ENCODE results near the gene GUCY2D.
"Not testable (repeated sequence)": the region's sequence is repeated elsewhere in the genome, so short reads cannot be mapped to it uniquely, and the experiment has no call there.

GUCY2D gene

GRCh38 chr17:8001976-8002720, at the start of gene GUCY2D:
GUCY2D (plus strand) TSS chr17:8002615; CDS start chr17:8003048, 433 bp downstream.
- DNase-seq: no peak

- DNase-seq: not testable (repeated sequence)
These were observed 49.1 kb upstream of the GUCY2D start for GRCh38 chr17:7953266-7953665.

- DNase-seq: no peak
These were observed 46.8 kb upstream of the GUCY2D start for GRCh38 chr17:7955414-7956227.

- DNase-seq: no peak
These were observed 46.0 kb upstream of the GUCY2D start for GRCh38 chr17:7956228-7956965.

GRCh38 chr17:7959503-7960253, 42.7 kb upstream of the GUCY2D start:
- no peak for DNase-seq

- DNase-seq: no peak
These were observed 41.0 kb upstream of the GUCY2D start for GRCh38 chr17:7961421-7961820.

- DNase-seq: no peak
These were observed 34.7 kb upstream of the GUCY2D start for GRCh38 chr17:7967751-7968150.

GRCh38 chr17:7969433-7969832, 33.0 kb upstream of the GUCY2D start:
- no peak for DNase-seq

- no peak for DNase-seq
These were observed 30.8 kb upstream of the GUCY2D start for GRCh38 chr17:7971651-7972050.

GRCh38 chr17:7972131-7972785, 30.2 kb upstream of the GUCY2D start:
- DNase-seq: no peak

GRCh38 chr17:7974638-7975131, 27.7 kb upstream of the GUCY2D start:
- DNase-seq: no peak

- DNase-seq: no peak
These were observed 25.4 kb upstream of the GUCY2D start for GRCh38 chr17:7977039-7977438.

GRCh38 chr17:7977805-7978204, 24.6 kb upstream of the GUCY2D start:
- DNase-seq: no peak

- no peak for DNase-seq
These were observed 20.2 kb upstream of the GUCY2D start for GRCh38 chr17:7982173-7982572.

- no peak for DNase-seq
These were observed 19.7 kb upstream of the GUCY2D start for GRCh38 chr17:7982666-7983065.

- DNase-seq: no peak
These were observed 17.5 kb upstream of the GUCY2D start for GRCh38 chr17:7984904-7985303.

- DNase-seq: no peak
These were observed 15.1 kb upstream of the GUCY2D start for GRCh38 chr17:7987112-7987893.

- DNase-seq: no peak
These were observed 13.7 kb upstream of the GUCY2D start for GRCh38 chr17:7988750-7989178.

- DNase-seq: peak; percentile 99
These were observed 12.4 kb upstream of the GUCY2D start for GRCh38 chr17:7989781-7990655.

- DNase-seq: no peak
These were observed 9.9 kb upstream of the GUCY2D start for GRCh38 chr17:7992516-7992915.

Measured in activated T-cell treated with anti-CD3 and anti-CD28 coated beads, Interleukin-2, amount 50 U/mL, for 48 hours (primary cell).